Smooth muscle cell (in vitro differentiated cells): ENCODE data around the gene CHADL. TPM values are rescaled to one million over a fixed set of nuclear protein-coding genes. Genes with fewer than 3 reads are reported as not detected.

Experiments
- DNase-seq: peaks from one replicate; lab custom pipeline; 2025; ENCODE audit not compliant: unreplicated experiment; lab: John Stamatoyannopoulos, UW
- H2AFZ ChIP-seq: fragments of 200-600 bp; sonication (generic); 2 replicates; pipeline ENCODE4 v1.6.0; 2016; ENCODE audit warnings: antibody characterized with exemption, low read depth, mild to moderate bottlenecking
- H3F3A ChIP-seq: fragments of 200-600 bp; sonication (generic); 2 replicates; pipeline ENCODE4 v1.6.0; 2017; ENCODE audit warnings: antibody characterized with exemption, low read depth
- H3K27ac ChIP-seq: fragments of 200-600 bp; sonication (generic); 2 replicates; pipeline ENCODE4 v1.5.1; 2016; ENCODE audit warnings: low read depth, mild to moderate bottlenecking
- H3K27me3 ChIP-seq: fragments of 200-600 bp; sonication (generic); 2 replicates; pipeline ENCODE4 v1.6.1; 2016; ENCODE audit warnings: low read depth, mild to moderate bottlenecking
- H3K36me3 ChIP-seq: fragments of 200-600 bp; sonication (generic); 2 replicates; pipeline ENCODE4 v1.5.1; 2016; ENCODE audit warnings: low read depth
- H3K4me1 ChIP-seq: fragments of 200-600 bp; sonication (generic); 2 replicates; pipeline ENCODE4 v1.5.1; 2016; ENCODE audit warnings: low read depth
- H3K4me2 ChIP-seq: fragments of 200-600 bp; sonication (generic); 2 replicates; pipeline ENCODE4 v1.6.0; 2016; ENCODE audit warnings: mild to moderate bottlenecking
- H3K4me3 ChIP-seq: fragments of 200-600 bp; sonication (generic); 2 replicates; pipeline ENCODE4 v1.5.1; 2016; ENCODE audit warnings: mild to moderate bottlenecking
- H3K79me2 ChIP-seq: fragments of 200-600 bp; sonication (generic); 2 replicates; pipeline ENCODE4 v1.6.0; 2016; ENCODE audit warnings: low read depth, mild to moderate bottlenecking
- H3K9ac ChIP-seq: fragments of 200-600 bp; sonication (generic); 2 replicates; pipeline ENCODE4 v1.6.0; 2016; ENCODE audit warnings: low read depth
- H3K9me3 ChIP-seq: fragments of 200-600 bp; sonication (generic); replicated peaks from 2 replicates; pipeline ENCODE4 v1.5.1; 2016; ENCODE audit warnings: low read depth
- H4K20me1 ChIP-seq: fragments of 200-600 bp; sonication (generic); 2 replicates; pipeline ENCODE4 v1.6.0; 2016; ENCODE audit warnings: low read depth
- CTCF ChIP-seq: fragments of 200-600 bp; sonication (generic); IDR thresholded peaks from 2 replicates; pipeline ENCODE4 v1.5.1; 2017; ENCODE audit warnings: borderline replicate concordance, mild to moderate bottlenecking, antibody characterized with exemption; ENCODE audit not compliant: insufficient read depth, poor library complexity, severe bottlenecking
- WGBS: methylation state at CpG from one replicate; pipeline ENCODE4 v1.1.7; 2016; ENCODE audit warnings: low lambda C conversion rate; 5-methylcytosine and 5-hydroxymethylcytosine counted together
- polyA plus RNA-seq: library from polyadenylated mRNA; unstranded; fragments of >200 nt; fragmentation: Nextera tagmentation; extraction: Ambion mirVana; gene quantifications from 2 replicates; pipeline ENCODE4 v1.2.1, GENCODE V29; 2016
- total RNA-seq: library from RNA; depleted of rRNA; stranded (reverse); fragments of >200 nt; gene quantifications from 2 replicates; pipeline ENCODE4 v1.2.3, GENCODE V29; 2014

The CHADL gene
- total RNA-seq, result 1.2 TPM in 1 of 2 replicates, not detected in the other
- polyA plus RNA-seq, result 0.17 and 2.2 TPM in 2 replicates

DNA sequence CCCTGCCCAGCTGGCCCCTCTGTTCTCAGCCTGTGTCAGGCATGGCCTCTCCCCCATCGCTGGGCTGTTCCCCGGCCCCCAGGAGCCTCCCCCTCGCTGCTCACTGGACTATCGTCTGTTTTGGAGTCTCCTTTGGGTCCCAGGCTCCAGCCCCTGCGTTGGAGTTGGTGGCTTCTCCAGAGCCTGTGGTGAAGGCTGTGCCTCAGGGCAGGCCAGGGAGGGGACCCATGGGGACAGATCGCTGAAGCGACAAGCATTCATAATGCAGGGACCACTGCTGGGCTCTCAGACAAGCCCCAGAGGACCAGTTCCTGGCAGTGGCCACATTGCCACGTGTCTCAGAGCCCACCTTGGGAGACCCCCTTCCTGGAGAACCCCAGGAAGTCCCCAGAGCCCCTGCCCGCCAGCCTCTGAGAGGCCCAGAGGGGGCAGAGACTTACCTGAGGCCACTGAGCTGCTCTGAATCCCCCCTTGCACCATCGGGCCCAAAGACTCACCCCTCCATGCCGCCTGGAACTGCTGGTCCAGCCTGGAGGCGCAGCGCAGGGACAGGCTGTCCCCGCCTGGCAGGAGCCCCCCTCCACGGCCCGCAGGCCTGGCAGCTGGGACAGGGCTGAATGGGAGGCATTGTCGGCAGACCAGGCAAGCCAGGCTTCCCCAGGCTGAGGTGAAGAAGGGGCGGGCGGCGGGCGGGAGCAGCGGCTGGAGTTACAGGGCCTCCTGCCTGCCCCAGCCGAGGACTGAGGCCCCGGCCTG lies at the start of gene CHADL:
Gene CHADL (minus strand): TSS at position 555 of the 756 bp plus-strand sequence. CDS start 50 bp downstream, at position 505.
- no peaks in the 10 kb centered on the region for H3K36me3 ChIP-seq
- H3K79me2 ChIP-seq, result no peaks in the 10 kb centered on the region
- H3K4me3 ChIP-seq, result no peak within 1 kb of the TSS
- 82% methylated on average over 23 of the region's 24 CpGs for WGBS
- H3K4me1 ChIP-seq, result no peaks in the 10 kb centered on the region
- no peak within 1 kb of the TSS for H3K27ac ChIP-seq
- no peaks in the 10 kb centered on the region for H3K9me3 ChIP-seq
- H3K27me3 ChIP-seq, result no peaks in the 10 kb centered on the region
- H3F3A ChIP-seq, result no peaks in the 10 kb centered on the region
- H3K9ac ChIP-seq, result no peak within 1 kb of the TSS
- TF ChIP-seq CTCF, result no peak
- H2AFZ ChIP-seq, result no peak within 1 kb of the TSS
- no peak within 1 kb of the TSS for H3K4me2 ChIP-seq
- no peak for DNase-seq
- no peaks in the 10 kb centered on the region for H4K20me1 ChIP-seq

DNA sequence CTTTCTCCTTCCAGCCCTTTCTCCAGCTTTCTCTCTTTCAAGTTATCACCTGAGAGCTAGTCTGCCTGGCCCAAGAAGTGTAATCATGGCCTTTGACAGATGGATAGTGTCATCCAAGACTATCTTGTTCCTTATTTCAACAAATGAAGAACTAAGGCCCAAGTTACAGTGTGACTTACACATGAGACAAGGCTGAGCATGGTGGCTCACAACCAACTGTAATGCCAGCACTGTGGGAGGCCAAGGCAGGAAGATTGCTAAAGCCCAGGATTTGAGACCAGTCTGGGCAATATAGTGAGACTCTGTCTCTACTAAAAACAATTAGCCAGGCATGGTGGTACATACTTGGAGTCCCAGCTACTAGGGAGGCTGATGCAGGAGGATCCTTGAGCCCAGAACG lies 48.9 kb upstream of the CHADL start:
- no peak overlapping the region for H3K27ac ChIP-seq
- H3K4me3 ChIP-seq, result no peak overlapping the region
- no peak overlapping the region for H3K4me2 ChIP-seq
- H3K9me3 ChIP-seq, result no peaks in the 10 kb centered on the region
- H2AFZ ChIP-seq, result no peak overlapping the region
- H3K36me3 ChIP-seq, result no peaks in the 10 kb centered on the region
- H4K20me1 ChIP-seq, result no peaks in the 10 kb centered on the region
- H3K79me2 ChIP-seq, result peaks cover 3% of the 10 kb centered on the region
- peaks cover 5% of the 10 kb centered on the region for H3F3A ChIP-seq
- no peaks in the 10 kb centered on the region for H3K27me3 ChIP-seq
- DNase-seq, result no peak
- no peak overlapping the region for H3K9ac ChIP-seq
- H3K4me1 ChIP-seq, result peaks cover 16% of the 10 kb centered on the region
- WGBS, result 91% methylated on average over 1 of the region's 1 CpG
- TF ChIP-seq CTCF, result no peak

DNA sequence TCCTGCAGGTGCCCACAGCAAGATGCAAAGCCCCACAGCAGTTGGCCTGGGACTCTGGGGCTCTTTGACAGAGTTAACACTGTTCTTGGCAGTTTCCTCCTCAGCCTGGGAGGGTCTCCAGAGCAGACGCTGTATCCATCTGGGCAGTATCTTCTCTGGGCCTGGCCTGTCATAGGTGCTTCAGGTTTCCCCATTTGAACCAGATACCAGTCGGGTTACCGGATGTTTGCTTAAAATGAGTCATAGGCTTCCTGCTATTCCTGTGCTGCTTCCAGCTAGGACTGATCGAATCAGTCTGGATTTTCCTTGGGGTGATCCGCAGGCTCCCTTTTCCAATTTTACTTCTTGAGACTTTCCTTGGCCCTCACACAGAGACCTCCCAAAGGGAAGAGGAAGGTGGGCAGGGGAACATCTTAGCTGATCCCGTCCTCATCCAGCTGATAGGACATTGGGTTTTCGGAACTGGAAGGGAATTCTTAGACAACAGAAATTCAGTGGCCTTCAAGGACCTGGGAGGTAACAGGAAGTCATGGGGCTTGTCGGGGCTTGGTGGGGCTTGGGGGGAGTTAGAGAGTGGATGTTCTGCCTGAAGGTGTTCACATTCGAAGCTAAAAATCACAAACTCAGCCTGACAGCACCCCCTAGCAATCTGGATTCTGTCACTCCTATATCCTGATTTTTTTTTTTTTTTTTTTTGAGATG lies 47.7 kb upstream of the CHADL start:
- peaks cover 16% of the 10 kb centered on the region for H3K79me2 ChIP-seq
- H3F3A ChIP-seq, result peaks cover 7% of the 10 kb centered on the region
- peak overlapping the region; percentile 11 for H2AFZ ChIP-seq
- no peak for TF ChIP-seq CTCF
- DNase-seq, result no peak
- H4K20me1 ChIP-seq, result no peaks in the 10 kb centered on the region
- 39% methylated on average over 9 of the region's 9 CpGs for WGBS
- H3K4me2 ChIP-seq, result no peak overlapping the region
- no peaks in the 10 kb centered on the region for H3K36me3 ChIP-seq
- H3K27me3 ChIP-seq, result no peaks in the 10 kb centered on the region
- H3K4me3 ChIP-seq, result no peak overlapping the region
- H3K9ac ChIP-seq, result no peak overlapping the region
- peaks cover 17% of the 10 kb centered on the region for H3K4me1 ChIP-seq
- no peaks in the 10 kb centered on the region for H3K9me3 ChIP-seq
- peak overlapping the region; percentile 78 for H3K27ac ChIP-seq
